GM23338 (cell line): ENCODE data around the gene NETO2. TPM values are rescaled to one million over a fixed set of nuclear protein-coding genes. Genes with fewer than 3 reads are reported as not detected.
"Not testable (repeated sequence)": the region's sequence is repeated elsewhere in the genome, so short reads cannot be mapped to it uniquely, and the experiment has no call there.

Source experiments
- ATAC-seq: fragments of 200-7000 bp; cut with Tn5 transposase; 3 replicates; pipeline ENCODE4 v1.9.1; 2020
- DNase-seq: peaks from one replicate; pipeline ENCODE4 v3.0.0-alpha.2; 2015; ENCODE audit warnings: low spot score
- H2AFZ ChIP-seq: fragments of 200-600 bp; sonication (generic); 2 replicates; pipeline ENCODE4 v1.8.0; 2016; ENCODE audit warnings: antibody characterized with exemption, mild to moderate bottlenecking, moderate library complexity
- H3F3A ChIP-seq: fragments of 200-600 bp; sonication (generic); replicated peaks from 2 replicates; pipeline ENCODE4 v1.8.0; 2017; ENCODE audit warnings: antibody characterized with exemption, mixed run types, low read depth
- H3K27ac ChIP-seq: fragments of 200-600 bp; sonication (generic); 2 replicates; pipeline ENCODE4 v1.6.1; 2016; ENCODE audit warnings: low read depth
- H3K27me3 ChIP-seq: fragments of 200-600 bp; sonication (generic); 2 replicates; pipeline ENCODE4 v1.8.0; 2016; ENCODE audit warnings: mild to moderate bottlenecking, mixed run types, moderate library complexity; ENCODE audit not compliant: insufficient read depth
- H3K36me3 ChIP-seq: fragments of 200-600 bp; sonication (generic); 2 replicates; pipeline ENCODE4 v1.8.0; 2016; ENCODE audit warnings: mild to moderate bottlenecking; ENCODE audit not compliant: insufficient read depth
- H3K4me1 ChIP-seq: fragments of 200-600 bp; sonication (generic); 2 replicates; pipeline ENCODE4 v1.8.0; 2016; ENCODE audit warnings: mild to moderate bottlenecking, moderate library complexity; ENCODE audit not compliant: insufficient read depth
- H3K4me2 ChIP-seq: fragments of 200-600 bp; sonication (generic); 2 replicates; pipeline ENCODE4 v1.7.1; 2017; ENCODE audit warnings: mixed run types
- H3K4me3 ChIP-seq: fragments of 200-600 bp; sonication (generic); 2 replicates; pipeline ENCODE4 v1.6.1; 2016; ENCODE audit warnings: mixed run types
- H3K79me2 ChIP-seq: fragments of 200-600 bp; sonication (generic); replicated peaks from 2 replicates; pipeline ENCODE4 v1.8.0; 2017; ENCODE audit warnings: mild to moderate bottlenecking; ENCODE audit not compliant: insufficient read depth
- H3K9me2 ChIP-seq: fragments of 200-600 bp; sonication (generic); 2 replicates; pipeline ENCODE4 v1.8.0; 2017; ENCODE audit not compliant: insufficient read depth
- H4K20me1 ChIP-seq: fragments of 200-600 bp; sonication (generic); replicated peaks from 2 replicates; pipeline ENCODE4 v1.8.0; 2017; ENCODE audit warnings: mild to moderate bottlenecking; ENCODE audit not compliant: insufficient read depth
- H3K27ac Mint-ChIP-seq: 2 replicates; pipeline ENCODE4 v1.8.0; 2020; ENCODE audit warnings: inconsistent platforms, mild to moderate bottlenecking, moderate library complexity, mixed read lengths
- H3K27me3 Mint-ChIP-seq: 3 replicates; pipeline ENCODE4 v1.8.0; 2022; ENCODE audit warnings: low read depth, mild to moderate bottlenecking, moderate library complexity, mixed read lengths, inconsistent platforms; ENCODE audit not compliant: insufficient read depth, poor library complexity
- H3K36me3 Mint-ChIP-seq: 3 replicates; pipeline ENCODE4 v1.8.0; 2021; ENCODE audit warnings: low read depth, mild to moderate bottlenecking, inconsistent platforms, moderate library complexity, mixed read lengths
- H3K4me1 Mint-ChIP-seq: 3 replicates; pipeline ENCODE4 v1.8.0; 2020; ENCODE audit warnings: mild to moderate bottlenecking, inconsistent platforms, mixed read lengths
- H3K4me3 Mint-ChIP-seq: 3 replicates; pipeline ENCODE4 v1.8.0; 2021; ENCODE audit warnings: moderate library complexity, mild to moderate bottlenecking, inconsistent platforms, mixed read lengths
- H3K9me3 Mint-ChIP-seq: 3 replicates; pipeline ENCODE4 v1.8.0; 2020; ENCODE audit warnings: moderate library complexity, mild to moderate bottlenecking, inconsistent platforms, mixed read lengths
- CREB1 ChIP-seq: fragments of 250-450 bp; sonication (Bioruptor Pico); IDR thresholded peaks from 2 replicates; pipeline ENCODE4 v1.5.0; 2020; ENCODE audit warnings: low read depth, mild to moderate bottlenecking, moderate library complexity
- EZH2 ChIP-seq: fragments of 200-600 bp; sonication (generic); IDR thresholded peaks from one replicate; pipeline ENCODE4 v1.8.0; 2017; ENCODE audit warnings: antibody characterized with exemption, mild to moderate bottlenecking, low read depth; ENCODE audit not compliant: unreplicated experiment
- EZH2phosphoT487 ChIP-seq: fragments of 200-600 bp; sonication (generic); IDR thresholded peaks from one replicate; pipeline ENCODE4 v1.8.1; 2018; ENCODE audit warnings: antibody characterized with exemption; ENCODE audit not compliant: unreplicated experiment
- JUNB ChIP-seq: IDR thresholded peaks from one replicate; pipeline ENCODE4 v1.6.1; 2016; ENCODE audit warnings: antibody characterized with exemption; ENCODE audit not compliant: unreplicated experiment
- NANOG ChIP-seq: IDR thresholded peaks from 2 replicates; pipeline ENCODE4 v1.6.1; 2016; ENCODE audit warnings: antibody characterized with exemption, borderline replicate concordance
- REST ChIP-seq: IDR thresholded peaks from one replicate; pipeline ENCODE4 v1.6.1; 2018; ENCODE audit warnings: antibody characterized with exemption; ENCODE audit not compliant: unreplicated experiment
- ZNF462 ChIP-seq: fragments of 250-450 bp; sonication (Bioruptor Pico); IDR thresholded peaks from 2 replicates; pipeline ENCODE4 v1.5.0; 2020; ENCODE audit warnings: mild to moderate bottlenecking, moderate library complexity
- polyA plus RNA-seq: library from polyadenylated mRNA; unstranded; fragments of >200 nt; fragmentation: Nextera tagmentation; extraction: Ambion mirVana; gene quantifications from 2 replicates; pipeline ENCODE4 v1.2.1, GENCODE V29; 2016
- total RNA-seq: library from RNA; depleted of rRNA; stranded (reverse); fragments of >200 nt; shearing (Covaris generic); gene quantifications from 2 replicates; pipeline ENCODE4 v1.2.3, GENCODE V29; 2014

The NETO2 gene
- total and polyA plus RNA-seq, 2 experiments from 2014 or later = 6.6 to 10.6 TPM

GRCh38 chr16:47182318-47182717, 38.6 kb upstream of the NETO2 start (continued):
- no peak for TF ChIP-seq ZNF462 (CRISPR knock-in tag)

- not testable (repeated sequence) for H3K4me3 ChIP-seq, H3K4me2 ChIP-seq, H3K4me1 Mint-ChIP-seq, H3K36me3 ChIP-seq, H3K4me1 ChIP-seq, ATAC-seq, H2AFZ ChIP-seq, H3K4me3 Mint-ChIP-seq, H3F3A ChIP-seq, H3K9me2 ChIP-seq, H3K27me3 ChIP-seq, H4K20me1 ChIP-seq, H3K27ac ChIP-seq, H3K27ac Mint-ChIP-seq, H3K79me2 ChIP-seq, H3K27me3 Mint-ChIP-seq, DNase-seq
- Mint-ChIP-seq H3K36me3 (peaks cover 35% of the 10 kb centered on the region), H3K9me3 (peaks cover 42% of the 10 kb centered on the region)
Observed at GRCh38 chr16:47181066-47181465, 37.3 kb upstream of the NETO2 start.

- Mint-ChIP-seq H3K4me1 (no peaks in the 10 kb centered on the region), H3K4me3 (no peak overlapping the region), H3K27me3 (peaks cover 4% of the 10 kb centered on the region), H3K36me3 (peaks cover 35% of the 10 kb centered on the region), H3K9me3 (peaks cover 39% of the 10 kb centered on the region), H3K27ac (no peak overlapping the region)
- H3K4me1 ChIP-seq = no peaks in the 10 kb centered on the region
- no peak overlapping the region for H3K27ac ChIP-seq
- no peak overlapping the region for H2AFZ ChIP-seq
- ATAC-seq = no peak
- H4K20me1 ChIP-seq = no peaks in the 10 kb centered on the region
- H3F3A ChIP-seq = no peaks in the 10 kb centered on the region
- no peak overlapping the region for H3K4me3 ChIP-seq
- DNase-seq = no peak
- H3K4me2 ChIP-seq = no peak overlapping the region
- TF ChIP-seq NANOG (no peak), EZH2phosphoT487 (no peak), REST (no peak), CREB1 (CRISPR knock-in tag) (no peak), JUNB (no peak), EZH2 (no peak)
- no peaks in the 10 kb centered on the region for H3K79me2 ChIP-seq
- H3K36me3 ChIP-seq = no peaks in the 10 kb centered on the region
- no peaks in the 10 kb centered on the region for H3K9me2 ChIP-seq
- no peaks in the 10 kb centered on the region for H3K27me3 ChIP-seq
Observed at GRCh38 chr16:47180073-47180472, 36.3 kb upstream of the NETO2 start.
